Measurements from ENCODE around the gene GLRX3.

- TF ChIP-seq CTCF (conservative IDR thresholded peaks at IDR 0.05; ENCODE audit: low read length) (no peak), EZH2phosphoT487 (IDR thresholded peaks at IDR 0.05; ENCODE audit: borderline replicate concordance) (no peak)
Measured at GRCh38 chr10:130227883-130228282, 91.7 kb downstream of the GLRX3 start.
